ENCODE results near the gene WDFY2.

Gene WDFY2

GRCh38 chr13:51721496-51721895 lies 137.2 kb downstream of the WDFY2 start:
- no peak for TF ChIP-seq CTCF (conservative IDR thresholded peaks at IDR 0.05)
- no peak overlapping the region for H3K27ac ChIP-seq

GRCh38 chr13:51723529-51723928 lies 139.3 kb downstream of the WDFY2 start:
- H3K27ac ChIP-seq, result no peak overlapping the region
- no peak for TF ChIP-seq CTCF (conservative IDR thresholded peaks at IDR 0.05)

GRCh38 chr13:51724721-51725120 lies 140.5 kb downstream of the WDFY2 start:
- TF ChIP-seq CTCF (conservative IDR thresholded peaks at IDR 0.05), result no peak
- H3K27ac ChIP-seq, result no peak overlapping the region

DNA sequence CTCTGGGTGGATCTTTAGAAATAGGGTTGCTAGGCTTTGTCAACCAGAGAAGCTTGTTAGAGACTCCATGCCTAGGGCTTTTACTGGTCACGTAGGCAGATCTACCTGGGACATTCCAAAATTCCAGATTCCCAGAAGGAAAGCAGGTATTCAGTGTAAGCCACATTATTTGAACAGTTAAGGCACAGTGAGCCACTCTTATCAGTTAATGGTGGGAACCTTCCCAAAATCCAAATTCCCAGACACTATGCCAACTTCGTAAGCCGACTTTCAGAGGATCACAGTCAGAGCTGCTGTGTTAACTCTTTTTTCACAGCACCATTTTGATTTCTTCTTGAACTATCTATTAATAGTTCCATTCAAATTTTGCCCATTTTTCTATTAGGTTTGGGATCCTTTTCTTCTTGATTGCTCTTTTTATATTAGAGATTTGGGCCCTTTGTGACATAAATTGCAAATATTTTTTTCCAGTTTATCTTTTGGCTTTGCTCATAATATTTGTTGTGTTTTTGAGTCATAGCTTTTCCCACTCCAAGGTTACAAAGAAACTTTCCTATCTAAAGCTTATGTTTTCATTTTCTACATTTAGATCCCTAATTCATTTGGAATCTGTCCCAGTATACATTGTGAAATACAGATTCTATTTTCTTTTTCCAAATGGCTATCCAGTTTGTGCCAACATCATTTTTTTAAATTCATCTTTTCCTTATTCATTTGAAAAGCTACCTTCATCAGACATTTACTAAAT lies 142.4 kb downstream of the WDFY2 start:
- peak overlapping the region; percentile 55; the same call in 1 of the 2 replicates for H3K27ac ChIP-seq
- no peak for TF ChIP-seq CTCF (conservative IDR thresholded peaks at IDR 0.05)

DNA sequence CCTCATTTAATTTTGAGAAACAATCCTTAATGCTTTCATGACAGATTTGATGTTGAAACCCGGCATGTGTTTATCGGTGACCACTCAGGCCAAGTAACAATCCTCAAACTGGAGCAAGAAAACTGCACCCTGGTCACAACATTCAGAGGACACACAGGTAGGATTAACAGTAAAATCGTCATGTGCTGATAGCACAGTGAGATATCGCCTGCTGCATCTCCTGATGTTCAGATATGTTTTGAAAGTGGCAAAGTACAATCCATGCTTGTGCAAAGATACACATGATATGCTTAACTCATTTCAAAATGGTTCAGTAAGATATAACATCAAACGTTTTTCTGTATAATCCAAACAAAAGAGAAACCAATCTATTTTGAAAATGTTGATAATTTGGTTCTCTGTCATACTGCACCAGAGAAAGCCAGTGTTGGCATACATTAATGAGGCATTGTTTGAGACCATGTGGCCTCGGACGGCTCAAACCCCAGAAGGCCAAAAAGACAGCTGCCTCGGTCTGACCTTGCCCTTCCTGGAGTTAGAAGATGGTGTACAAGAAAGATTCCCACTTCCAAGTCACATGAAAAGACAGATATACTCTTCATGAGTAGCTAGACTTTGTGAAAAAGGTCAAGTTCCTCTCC lies 143.5 kb downstream of the WDFY2 start:
- peak overlapping the region; percentile 55 for H3K27ac ChIP-seq

DNA sequence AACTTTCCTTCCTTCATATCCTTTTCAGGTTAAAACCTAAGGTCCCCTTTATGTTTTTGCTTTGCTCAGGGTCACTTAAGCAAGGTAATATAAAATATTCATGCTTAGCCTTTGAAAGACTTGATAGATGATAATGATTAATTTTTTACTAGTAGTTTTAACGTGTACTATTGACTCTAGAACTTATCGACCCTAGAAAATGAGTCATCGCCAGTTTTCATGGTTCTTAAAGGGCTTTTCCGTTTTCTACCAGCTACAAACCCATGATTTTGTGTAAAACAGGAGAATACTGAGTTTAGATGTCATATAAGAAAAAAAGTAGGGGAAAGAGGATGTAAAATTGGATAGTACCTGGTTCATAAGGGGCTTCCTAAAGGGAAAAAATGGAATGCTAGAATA lies 144.0 kb downstream of the WDFY2 start:
- no peak for TF ChIP-seq CTCF (conservative IDR thresholded peaks at IDR 0.05)
- peak overlapping the region; percentile 55 for H3K27ac ChIP-seq

More for the DNA sequence above, 143.5 kb downstream of the WDFY2 start:
- no peak for TF ChIP-seq CTCF (conservative IDR thresholded peaks at IDR 0.05)

DNA sequence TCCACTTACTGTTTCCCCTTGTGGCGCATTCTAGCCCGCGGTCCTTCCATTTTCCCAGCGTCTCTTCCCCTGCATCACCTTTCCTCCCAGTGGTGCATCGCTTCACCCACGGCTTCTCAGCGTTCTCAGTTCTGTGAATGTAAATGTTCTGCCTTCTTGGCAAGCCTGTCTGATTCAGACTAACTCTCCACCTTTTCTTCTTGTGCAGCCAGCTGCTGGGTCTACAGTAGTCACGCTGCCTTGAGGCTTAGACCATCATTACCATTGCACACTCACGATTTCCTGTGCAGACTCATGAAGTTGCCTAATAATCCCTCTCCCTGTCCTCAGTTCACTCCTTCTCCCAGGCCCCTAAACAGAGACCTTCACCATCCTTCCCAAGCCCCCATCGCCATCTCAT lies 144.7 kb downstream of the WDFY2 start:
- peak overlapping the region; percentile 55; the same call in 1 of the 2 replicates for H3K27ac ChIP-seq
- TF ChIP-seq CTCF (conservative IDR thresholded peaks at IDR 0.05), result no peak

Measured in VCaP (cell line).